SHP77 treated with DMSO at 0.1 percent for 48 hours (cell line): ENCODE data around the gene RBM20.
"Not testable (repeated sequence)": the region's sequence is repeated elsewhere in the genome, so short reads cannot be mapped to it uniquely, and the experiment has no call there.

Source experiments
- DNase-seq: peaks from one replicate; lab custom pipeline; 2025; lab: John Stamatoyannopoulos, UW

RBM20 gene

GRCh38 chr10:110762849-110763211, 118.7 kb downstream of the RBM20 start:
- DNase-seq, result no peak

- no peak for DNase-seq
Measured at GRCh38 chr10:110764378-110764777, 120.2 kb downstream of the RBM20 start.

DNA sequence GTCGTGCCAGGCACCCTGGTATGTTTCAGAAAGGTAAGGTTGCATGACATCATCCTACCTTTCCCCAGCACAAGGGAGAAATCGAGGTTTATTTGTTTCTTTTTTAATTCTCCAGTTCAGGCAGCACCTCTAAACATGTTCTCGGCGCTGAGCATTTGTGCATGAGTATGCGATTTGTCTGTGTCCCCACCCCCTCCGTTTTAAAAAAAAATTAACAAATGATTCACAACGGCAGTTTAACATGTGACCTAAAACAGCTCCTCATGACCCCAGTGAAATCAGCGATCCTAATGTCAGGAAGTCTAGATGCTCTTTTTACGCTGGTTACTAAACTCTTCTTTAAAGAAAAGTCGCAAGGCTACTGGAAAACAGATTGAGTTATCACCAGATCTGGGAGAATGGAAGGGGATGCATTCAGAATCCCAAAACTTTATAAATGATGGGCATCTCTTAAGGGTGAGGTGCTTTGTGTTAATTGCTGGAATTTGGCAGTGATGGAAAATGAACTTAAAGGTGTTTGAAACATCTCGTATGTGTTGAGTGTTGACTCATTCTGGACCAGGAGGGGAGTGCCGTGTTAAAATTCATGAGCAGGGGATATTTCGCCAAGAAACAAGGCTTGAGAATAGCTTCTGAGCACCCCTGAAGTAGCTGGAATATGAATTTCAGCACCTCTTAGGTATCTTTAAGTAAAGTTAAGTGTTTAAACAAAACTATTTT, 120.8 kb downstream of the RBM20 start:
- DNase-seq, result no peak

DNA sequence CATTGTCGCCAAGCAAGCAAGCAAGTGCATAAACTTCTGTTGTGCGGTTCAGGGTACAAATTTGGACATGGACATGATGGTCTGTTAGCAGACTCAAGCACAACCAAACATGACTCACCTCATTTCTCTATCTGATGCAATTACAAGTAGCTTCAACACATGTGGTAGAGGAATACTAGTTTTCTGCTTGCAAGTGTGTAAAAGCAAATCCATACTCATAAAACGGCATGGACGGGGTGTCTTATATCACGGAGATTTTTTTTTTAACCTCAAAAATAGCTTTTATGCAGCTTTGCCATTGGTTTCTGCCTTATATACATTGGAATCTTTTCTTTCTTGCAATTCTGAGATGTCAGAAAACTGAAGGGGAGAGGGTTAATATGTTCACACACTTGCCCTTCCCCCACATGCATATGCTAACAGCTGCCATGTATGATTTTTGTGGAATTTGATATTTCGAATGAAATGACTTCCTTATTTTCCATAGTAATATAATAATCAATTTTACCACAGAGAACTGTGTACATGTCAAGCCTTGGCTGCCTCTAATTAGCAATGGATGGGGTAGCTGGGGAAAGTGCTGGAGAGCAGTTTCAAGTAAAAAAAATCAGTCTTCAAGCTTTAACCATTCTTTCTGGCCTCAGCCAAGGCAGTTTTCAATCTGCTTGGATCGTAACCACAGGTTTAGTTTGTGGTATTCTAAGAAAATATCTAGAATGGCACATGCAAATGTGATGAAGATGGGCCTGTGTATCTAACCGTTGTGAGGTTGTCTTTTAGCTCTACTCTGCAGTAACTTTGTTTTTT, 121.6 kb downstream of the RBM20 start:
- DNase-seq, result no peak

GRCh38 chr10:110767601-110768000, 123.5 kb downstream of the RBM20 start:
- not testable (repeated sequence) for DNase-seq

GRCh38 chr10:110770243-110770642, 126.1 kb downstream of the RBM20 start:
- no peak for DNase-seq

DNA sequence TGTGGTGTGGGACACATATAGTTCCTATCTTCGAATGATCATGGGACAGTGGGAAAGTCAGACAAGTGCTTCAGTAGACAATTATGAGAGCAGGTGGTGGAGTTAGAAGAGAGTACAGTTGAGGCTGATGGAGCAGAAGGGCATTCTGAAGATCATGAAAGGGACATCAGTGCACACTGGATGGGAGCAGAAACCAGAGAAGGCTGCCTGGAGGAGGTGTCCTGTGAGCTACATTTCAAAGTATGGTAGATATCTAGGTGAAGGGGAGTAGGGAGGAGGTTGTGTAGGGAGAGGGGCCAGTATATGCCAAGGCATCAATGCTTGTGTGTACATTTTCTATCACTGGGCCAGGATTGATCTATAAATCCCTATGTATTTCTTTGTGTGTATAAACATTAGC, 127.3 kb downstream of the RBM20 start:
- DNase-seq, result no peak

- DNase-seq, result no peak
Measured at GRCh38 chr10:110771991-110772390, 127.9 kb downstream of the RBM20 start.

DNA sequence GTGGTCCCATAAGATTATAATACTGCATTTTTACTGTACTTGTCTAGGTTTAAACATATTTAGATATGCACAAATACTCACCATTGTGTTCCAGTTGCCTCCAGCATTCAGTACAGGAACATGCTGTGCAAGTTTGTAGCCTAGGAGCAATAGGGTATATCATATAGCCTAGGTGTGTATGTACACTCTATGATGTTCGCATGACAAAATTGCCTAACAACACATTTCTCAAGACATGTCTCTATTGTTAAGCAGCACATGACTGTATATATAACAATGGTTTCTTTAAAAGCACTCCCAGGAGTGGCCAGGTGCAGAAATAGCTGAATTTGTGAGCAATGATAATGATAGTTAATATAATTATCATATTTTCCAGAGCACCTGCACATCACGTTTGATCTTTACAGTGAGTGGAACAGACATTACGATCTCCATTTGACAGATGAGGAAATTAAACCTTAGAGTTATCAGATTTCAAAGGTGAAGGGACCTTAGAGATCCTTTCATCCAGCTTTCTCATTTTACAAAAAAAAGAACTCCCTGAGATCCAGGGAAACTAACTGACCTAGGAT, 128.4 kb downstream of the RBM20 start:
- no peak for DNase-seq

DNA sequence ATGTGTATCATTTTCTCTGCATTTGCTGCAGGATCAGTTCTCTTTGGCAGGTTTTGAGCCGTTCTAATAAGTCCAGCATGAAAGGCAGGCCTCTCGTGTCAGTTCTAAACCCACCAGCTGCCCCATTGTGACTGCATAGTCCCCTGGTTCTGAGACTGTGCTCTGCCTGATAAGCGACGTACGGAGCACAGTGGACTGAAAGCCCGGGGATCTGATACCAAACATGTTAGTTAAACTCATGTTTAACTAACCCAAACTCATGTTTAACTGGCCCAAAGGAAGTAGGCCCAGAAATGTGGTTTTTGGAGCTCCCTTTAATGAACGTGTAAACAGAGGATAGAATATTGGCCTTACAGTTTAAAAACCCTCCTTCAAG, 129.5 kb downstream of the RBM20 start:
- DNase-seq, result no peak

DNA sequence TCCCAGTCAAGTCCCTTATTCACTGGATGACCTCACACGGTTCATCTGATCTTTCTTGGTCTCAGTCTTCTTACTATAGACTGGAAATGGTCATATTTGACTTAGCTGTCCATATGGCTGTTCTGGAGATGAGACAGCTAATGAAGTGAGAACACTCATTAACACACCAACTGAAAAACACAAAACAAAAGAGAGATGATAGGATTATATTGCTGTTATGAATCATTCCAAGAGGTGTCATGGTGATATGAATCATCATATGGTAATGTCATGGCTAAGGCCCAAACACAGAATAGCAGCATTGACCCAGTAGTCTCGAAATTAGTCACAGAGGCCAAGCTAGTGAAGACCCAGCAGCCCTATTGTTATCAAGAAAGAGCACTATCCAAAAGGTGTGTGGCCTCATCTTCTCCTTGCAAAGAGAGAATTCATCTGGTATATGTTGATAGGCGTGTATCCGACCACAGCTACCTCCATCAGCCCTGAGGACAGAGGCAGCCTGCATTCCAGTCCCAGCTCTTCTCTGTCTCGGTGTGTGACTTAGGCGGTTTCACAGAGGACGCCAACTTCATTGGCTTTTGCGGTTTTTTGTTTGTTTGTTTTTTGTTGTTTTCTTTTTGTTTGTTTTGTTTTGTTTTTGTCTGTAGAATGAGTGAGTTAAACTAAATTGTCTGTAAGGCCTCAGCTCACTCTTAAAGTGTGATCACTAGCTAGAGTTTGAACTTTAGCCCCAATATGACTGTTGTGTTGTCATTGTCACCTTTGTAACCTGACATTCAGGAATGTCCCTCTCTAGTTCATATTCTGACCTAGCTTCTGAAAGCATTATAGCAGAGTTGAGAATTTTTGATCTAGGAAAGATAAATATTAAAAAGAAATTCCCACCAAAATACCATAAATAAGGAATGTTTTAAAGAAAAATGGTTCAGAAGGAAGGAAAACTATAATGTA, 130.2 kb downstream of the RBM20 start:
- DNase-seq, result no peak

DNA sequence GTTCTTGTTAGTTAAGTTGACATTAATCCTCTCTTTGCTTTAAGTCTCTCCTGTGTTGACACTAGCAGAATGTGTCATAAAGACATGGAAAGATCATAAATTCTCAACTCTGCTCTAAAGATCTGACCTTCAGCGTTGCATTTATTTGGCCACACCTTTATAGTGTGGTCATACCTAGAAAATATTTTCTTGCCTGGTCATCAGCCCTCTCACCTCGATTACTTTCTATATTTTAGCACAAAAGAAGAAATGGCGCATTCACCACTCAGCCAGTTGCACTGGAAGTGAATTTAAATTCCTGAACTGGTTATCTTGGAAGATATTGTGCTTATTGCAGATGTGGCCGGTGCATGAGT, 130.9 kb downstream of the RBM20 start:
- no peak for DNase-seq

- no peak for DNase-seq
Measured at GRCh38 chr10:110775406-110775805, 131.3 kb downstream of the RBM20 start.

DNA sequence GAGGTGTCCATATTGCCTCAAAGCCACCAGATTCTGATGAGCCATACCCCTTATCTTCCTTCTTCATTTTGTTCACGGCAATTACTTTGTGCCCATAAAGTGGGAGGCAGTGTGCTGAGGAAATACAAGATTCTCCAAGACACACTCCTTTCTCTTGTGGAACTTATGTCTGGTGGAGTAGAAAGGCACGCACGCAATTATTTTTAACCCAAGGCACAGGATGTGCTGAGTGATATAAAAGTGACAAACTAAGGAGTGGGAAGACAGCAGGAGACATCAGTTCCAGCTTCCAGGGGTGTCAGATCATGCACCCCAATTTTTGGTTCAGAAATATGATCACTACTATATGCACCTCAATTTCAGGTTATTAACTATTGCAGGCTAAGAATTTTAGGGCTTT, 132.9 kb downstream of the RBM20 start:
- DNase-seq, result no peak

- DNase-seq, result no peak
Measured at GRCh38 chr10:110777661-110778060, 133.5 kb downstream of the RBM20 start.

GRCh38 chr10:110778211-110778610, 134.1 kb downstream of the RBM20 start:
- no peak for DNase-seq

GRCh38 chr10:110779489-110779888, 135.4 kb downstream of the RBM20 start:
- no peak for DNase-seq

DNA sequence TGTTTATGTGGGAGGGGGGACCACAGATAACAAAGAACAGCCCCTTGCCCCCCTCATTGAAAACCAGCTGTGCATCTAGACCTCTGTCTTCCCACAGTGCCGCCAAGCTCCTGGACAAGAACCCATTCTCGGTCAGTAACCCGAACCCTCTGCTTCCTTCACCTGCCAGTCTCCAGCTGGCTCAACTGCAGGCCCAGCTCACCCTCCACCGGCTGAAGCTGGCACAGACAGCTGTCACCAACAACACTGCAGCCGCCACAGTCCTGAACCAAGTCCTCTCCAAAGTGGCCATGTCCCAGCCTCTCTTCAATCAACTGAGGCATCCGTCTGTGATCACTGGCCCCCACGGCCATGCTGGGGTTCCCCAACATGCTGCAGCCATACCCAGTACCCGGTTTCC, 136.6 kb downstream of the RBM20 start:
- DNase-seq, result peak; percentile 19

DNA sequence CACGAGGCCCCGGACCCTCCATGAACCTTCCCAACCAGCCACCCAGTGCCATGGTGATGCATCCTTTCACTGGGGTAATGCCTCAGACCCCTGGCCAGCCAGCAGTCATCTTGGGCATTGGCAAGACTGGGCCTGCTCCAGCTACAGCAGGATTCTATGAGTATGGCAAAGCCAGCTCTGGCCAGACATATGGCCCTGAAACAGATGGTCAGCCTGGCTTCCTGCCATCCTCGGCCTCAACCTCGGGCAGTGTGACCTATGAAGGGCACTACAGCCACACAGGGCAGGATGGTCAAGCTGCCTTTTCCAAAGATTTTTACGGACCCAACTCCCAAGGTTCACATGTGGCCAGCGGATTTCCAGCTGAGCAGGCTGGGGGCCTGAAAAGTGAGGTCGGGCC, 137.0 kb downstream of the RBM20 start:
- peak; percentile 10 for DNase-seq

GRCh38 chr10:110782616-110783015, 138.5 kb downstream of the RBM20 start:
- DNase-seq, result no peak

DNA sequence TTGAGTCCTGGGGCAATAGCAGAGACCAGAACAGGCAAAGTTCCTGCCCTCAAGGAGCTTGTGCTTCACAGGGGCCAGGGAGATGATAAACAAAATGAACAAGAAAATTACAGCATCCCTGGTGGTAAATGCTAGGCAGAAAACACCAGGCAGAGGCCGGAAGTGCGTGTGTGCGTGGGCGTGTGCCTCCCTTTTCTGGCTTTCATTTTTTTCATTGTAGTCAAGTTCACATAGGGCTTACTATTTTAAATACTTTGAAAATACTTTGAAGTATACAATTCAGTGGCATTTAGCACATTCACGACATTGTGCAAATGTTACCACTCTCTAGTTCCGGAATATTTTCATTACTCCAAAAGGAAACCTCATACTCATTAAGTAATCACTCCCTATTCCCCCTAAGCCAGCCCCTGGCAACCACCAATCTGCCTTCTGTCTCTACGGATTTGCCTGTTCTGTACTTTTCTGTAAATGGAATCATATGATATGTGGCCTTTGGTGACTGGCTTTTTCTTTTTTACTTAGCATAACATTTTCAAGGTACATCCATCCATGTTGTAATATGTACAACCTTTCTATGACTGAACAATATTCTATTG, 139.5 kb downstream of the RBM20 start:
- DNase-seq, result no peak

DNA sequence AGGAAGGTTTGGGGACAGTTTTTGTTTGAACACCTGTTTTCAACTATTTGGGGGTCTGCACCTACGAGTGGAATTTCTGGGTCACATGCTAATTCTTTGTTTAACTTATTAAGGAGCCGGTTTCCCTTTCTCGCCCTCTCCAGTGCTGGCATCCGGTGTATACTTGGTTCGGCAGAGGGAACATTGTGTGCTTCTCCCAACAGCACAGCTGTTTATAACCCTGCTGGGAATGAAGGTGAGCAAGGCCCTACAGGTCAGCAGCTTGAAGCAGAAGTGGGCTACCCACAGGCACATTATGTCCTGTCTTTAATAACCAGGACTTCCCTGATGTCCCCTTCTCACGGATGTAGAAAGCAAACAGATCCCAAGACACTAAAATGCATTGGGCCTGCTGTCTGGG, 140.1 kb downstream of the RBM20 start:
- DNase-seq, result no peak
